ENCODE measurements around the gene TAF15. TPM values are rescaled to one million over a fixed set of nuclear protein-coding genes. Genes with fewer than 3 reads are reported as not detected.

TAF15 gene
- total and polyA plus RNA-seq, 10 of the 15 experiments (the other 5 are each of a cell fraction or from before 2014, with no cell fraction given): 9.5 to 259 (median 40.4) TPM

- TF ChIP-seq ZBTB4 (CRISPR knock-in tag; IDR thresholded peaks at IDR 0.05) (no peak), RFX5 (IDR thresholded peaks at IDR 0.05; ENCODE audit: low read depth, low read length) (no peak), RBBP5 (conservative IDR thresholded peaks at IDR 0.05) (no peak), SKIL (IDR thresholded peaks at IDR 0.05; ENCODE audit: low read depth, poor library complexity, severe bottlenecking) (no peak), SIX5 (IDR thresholded peaks at IDR 0.05; ENCODE audit: low read depth, low read length, severe bottlenecking) (no peak), CHD1 (IDR thresholded peaks at IDR 0.05; ENCODE audit: low read depth, low read length) (no peak), ELK1 (IDR thresholded peaks at IDR 0.05; ENCODE audit: low read depth, low read length) (no peak), DPF2 (IDR thresholded peaks at IDR 0.05) (peak; percentile 75; the same call in 1 of the 2 replicates), ZSCAN29 (IDR thresholded peaks at IDR 0.05) (no peak), CHD4 (IDR thresholded peaks at IDR 0.05) (no peak), FOS (IDR thresholded peaks at IDR 0.05; ENCODE audit: borderline replicate concordance, extremely low read depth, insufficient read length) (no peak), CBFB (IDR thresholded peaks at IDR 0.05; ENCODE audit: low read depth) (no peak), NFYA (IDR thresholded peaks at IDR 0.05; ENCODE audit: borderline replicate concordance, low read depth, low read length) (no peak), SREBF2 (IDR thresholded peaks at IDR 0.05; ENCODE audit: low read length) (no peak), YBX1 (IDR thresholded peaks at IDR 0.05) (no peak), NFIC (IDR thresholded peaks at IDR 0.05; ENCODE audit: low read depth, low read length) (no peak), BCL3 (IDR thresholded peaks at IDR 0.05; ENCODE audit: borderline replicate concordance, insufficient read depth, low read depth, low read length, poor library complexity, severe bottlenecking) (no peak), FOXK2 (IDR thresholded peaks at IDR 0.05) (peak; percentile 77; the same call in 1 of the 2 replicates), MTA3 (IDR thresholded peaks at IDR 0.05; ENCODE audit: borderline replicate concordance, low read length) (no peak), IKZF1 (conservative IDR thresholded peaks at IDR 0.05) (peak; percentile 83), GATAD2B (conservative IDR thresholded peaks at IDR 0.05; ENCODE audit: low read depth) (no peak), CHD2 (IDR thresholded peaks at IDR 0.05; ENCODE audit: borderline replicate concordance, low read depth, low read length) (peak; percentile 65), EED (IDR thresholded peaks at IDR 0.05; ENCODE audit: low read depth) (no peak), ASH2L (IDR thresholded peaks at IDR 0.05; ENCODE audit: borderline replicate concordance, low read depth) (no peak), STAT1 (conservative IDR thresholded peaks at IDR 0.05) (no peak), RAD51 (IDR thresholded peaks at IDR 0.05) (peak; percentile 69), BHLHE40 (IDR thresholded peaks at IDR 0.05; ENCODE audit: borderline replicate concordance in 1 of 2, low read depth in 2 of 2, low read length in 1 of 2) (peak; percentile 93 to 97)
These were observed 81.5 kb downstream of the TAF15 start (continued) for GRCh38 chr17:35890774-35891155.

Data from GM12878 (cell line).